Measurements from ENCODE around the gene NANOS2. TPM values are rescaled to one million over a fixed set of nuclear protein-coding genes. Genes with fewer than 3 reads are reported as not detected.

Gene NANOS2
- total RNA-seq, 2 experiments from 2014 or later, result not detected

Other genes starting within 250 kb of the NANOS2 start
- 1 to 10 TPM; 1.3 to 1.4 TPM for gene GIPR, start 246.6 kb downstream of the NANOS2 start, total RNA-seq
- 100 to 1,000 TPM; 485 to 566 TPM for gene SNRPD2, start 222.8 kb downstream of the NANOS2 start, total RNA-seq
- 1 to 10 TPM; 6.1 to 7.3 TPM for gene QPCTL, start 222.1 kb downstream of the NANOS2 start, total RNA-seq
- 10 to 100 TPM; 38.5 to 40.0 TPM for gene FBXO46, start 183.9 kb downstream of the NANOS2 start, total RNA-seq
- gene MEIOSIN, start 181.3 kb downstream of the NANOS2 start, total RNA-seq, result not detected
- under 1 TPM; 0.64 to 0.85 TPM for gene SIX5, start 145.5 kb downstream of the NANOS2 start, total RNA-seq
- gene DMPK, start 132.3 kb downstream of the NANOS2 start, total RNA-seq, result 10 to 100 TPM; 24.1 to 24.4 TPM
- gene DMWD, start 121.9 kb downstream of the NANOS2 start, total RNA-seq, result 10 to 100 TPM; 35.0 to 37.8 TPM
- under 1 TPM; 0.42 to 0.57 TPM for gene RSPH6A, start 99.5 kb downstream of the NANOS2 start, total RNA-seq
- gene SYMPK, start 51.6 kb downstream of the NANOS2 start, total RNA-seq, result 10 to 100 TPM; 91.0 to 98.0 TPM
- gene FOXA3, start 50.5 kb downstream of the NANOS2 start, total RNA-seq, result not detected
- 10 to 100 TPM; 17.5 to 19.1 TPM for gene IRF2BP1, start 28.6 kb downstream of the NANOS2 start, total RNA-seq
- gene MYPOP, start 12.2 kb downstream of the NANOS2 start, total RNA-seq, result 10 to 100 TPM in 1 of 2 experiments, 1 to 10 TPM in 1; 9.7 to 11.4 TPM
- gene NOVA2, start 59.1 kb upstream of the NANOS2 start, total RNA-seq, result under 1 TPM; 0.04 to 0.10 TPM
- gene CCDC61, start 80.7 kb upstream of the NANOS2 start, total RNA-seq, result 10 to 100 TPM; 26.5 to 27.0 TPM
- not detected for gene PGLYRP1, start 108.3 kb upstream of the NANOS2 start, total RNA-seq
- not detected for gene IGFL4, start 126.2 kb upstream of the NANOS2 start, total RNA-seq
- not detected for gene IGFL3, start 209.9 kb upstream of the NANOS2 start, total RNA-seq
- gene IGFL2, start 233.5 kb upstream of the NANOS2 start, total RNA-seq, result not detected

Data from activated CD4-positive, alpha-beta T cell treated with anti-CD3 and anti-CD28 coated beads, Interleukin-2, amount 10 ng/mL, durations not matched to agents 7 days and 5 days (primary cell).